ENCODE results near the gene IFIT2.

- no peak for TF ChIP-seq POLR2A (IDR thresholded peaks at IDR 0.05)
- no peak for TF ChIP-seq CTCF (IDR thresholded peaks at IDR 0.05)
These were observed 45.5 kb upstream of the IFIT2 start for GRCh38 chr10:89256340-89256739.

Data from suprapubic skin (tissue), 3 donors.